Measurements from ENCODE around the gene CGNL1.

Gene CGNL1

DNA sequence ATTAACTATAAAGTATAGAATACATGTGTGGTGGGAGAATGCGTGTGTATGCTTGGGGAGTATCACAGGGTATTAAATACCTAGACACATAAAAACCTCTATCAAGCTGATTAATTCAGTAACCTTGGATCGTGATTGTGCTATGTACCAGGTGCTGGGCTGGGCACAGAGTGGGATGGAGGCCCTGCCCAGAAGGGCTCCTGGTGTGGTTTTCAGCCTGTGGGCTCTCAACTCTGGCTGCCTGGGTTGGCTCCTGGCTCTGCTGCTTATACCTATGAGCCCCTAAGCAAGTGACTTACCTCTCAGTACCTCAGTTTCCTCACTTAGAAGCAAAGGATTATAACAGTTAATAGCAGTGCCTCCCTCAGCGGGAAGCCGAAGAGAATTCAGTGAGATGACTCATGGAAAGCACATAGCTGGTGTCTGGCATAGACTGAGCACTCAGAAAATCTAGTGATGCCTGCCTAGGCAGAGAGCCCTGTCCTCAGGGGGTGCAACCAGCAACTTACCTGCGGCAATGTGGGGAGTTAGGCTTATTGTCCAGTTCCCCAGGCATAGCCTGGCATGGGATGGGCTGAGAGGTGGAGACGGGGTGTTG is 124.8 kb downstream of the CGNL1 start:
- no peak for DNase-seq

- no peak for DNase-seq
Observed at GRCh38 chr15:57502116-57502515, 125.8 kb downstream of the CGNL1 start.

- no peak for DNase-seq
Observed at GRCh38 chr15:57503051-57503702, 126.9 kb downstream of the CGNL1 start.

- no peak for DNase-seq
Observed at GRCh38 chr15:57503911-57504598, 127.8 kb downstream of the CGNL1 start.

- DNase-seq, result no peak
Observed at GRCh38 chr15:57504599-57504940, 128.3 kb downstream of the CGNL1 start.

DNA sequence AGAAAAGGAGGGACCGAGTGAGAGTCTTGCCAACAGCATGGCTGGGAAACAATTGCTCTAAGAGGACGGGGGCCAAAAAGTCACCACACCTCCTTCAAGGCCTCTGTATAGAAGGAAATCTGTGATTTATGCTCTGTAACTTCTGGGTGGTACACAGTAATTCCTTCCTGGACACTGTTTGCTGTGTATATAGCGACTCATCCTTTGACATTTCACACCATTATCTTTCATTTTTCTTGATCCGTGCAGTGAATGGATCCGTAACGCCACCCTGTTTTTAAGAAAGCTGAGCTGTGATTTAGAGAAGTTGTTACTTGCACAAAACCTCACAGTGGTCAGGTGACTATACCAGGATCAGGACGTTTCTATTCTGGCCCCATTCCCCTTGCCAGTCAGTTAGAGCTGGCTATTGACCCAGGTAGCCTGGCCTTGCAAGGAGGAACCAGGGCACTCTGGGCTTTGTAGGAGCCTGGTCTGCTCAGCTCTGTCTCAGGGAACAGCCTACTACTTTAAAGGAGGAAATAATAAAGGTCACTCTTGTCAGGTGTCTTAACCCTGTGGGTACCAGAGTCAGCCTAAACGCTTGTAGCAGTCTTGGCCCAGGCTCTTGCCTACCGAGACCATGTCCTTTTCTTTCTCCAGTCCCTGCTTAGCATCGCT is 128.9 kb downstream of the CGNL1 start:
- no peak for DNase-seq

DNA sequence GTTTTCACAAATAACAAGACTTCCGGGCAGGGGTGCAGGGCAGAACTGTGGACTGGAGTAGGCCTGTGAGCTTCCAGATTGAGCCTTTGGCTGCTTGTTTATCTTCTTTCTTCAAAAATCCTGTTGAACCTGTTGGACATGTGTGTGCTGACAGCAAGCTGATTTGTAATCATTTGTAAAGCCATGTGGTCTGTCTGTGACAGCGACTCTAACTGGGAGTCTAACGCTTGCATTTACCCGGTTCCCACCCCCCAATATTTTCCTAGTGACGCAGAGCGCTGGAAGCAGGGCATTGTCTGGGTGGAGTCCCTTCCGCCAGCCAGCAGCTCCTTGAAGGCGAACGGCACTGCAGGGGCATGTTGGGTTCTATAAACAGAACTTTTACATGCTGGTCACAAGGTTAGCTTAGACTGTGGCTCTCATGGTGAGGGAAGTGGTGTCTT is 129.7 kb downstream of the CGNL1 start:
- DNase-seq, result peak; percentile 90

DNA sequence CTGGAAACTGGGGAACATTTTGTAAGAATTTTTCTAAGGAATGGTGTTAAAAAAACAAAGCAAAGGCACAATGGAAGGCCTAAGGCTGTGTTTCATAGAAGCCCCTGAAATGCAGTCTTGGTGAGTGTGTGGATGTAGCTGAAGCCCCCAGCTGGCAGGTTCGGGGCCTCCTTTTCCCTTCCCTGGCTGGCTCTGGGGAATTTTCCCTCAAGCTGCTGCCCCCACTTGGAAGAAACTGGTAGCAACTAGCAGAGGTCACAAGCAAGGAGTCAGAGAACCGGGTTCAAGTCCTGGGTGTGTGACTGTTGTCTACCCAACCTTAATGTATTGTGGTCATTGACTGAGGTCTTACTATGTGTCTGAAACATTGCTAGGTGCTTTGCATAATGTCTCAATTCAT is 130.1 kb downstream of the CGNL1 start:
- no peak for DNase-seq

DNA sequence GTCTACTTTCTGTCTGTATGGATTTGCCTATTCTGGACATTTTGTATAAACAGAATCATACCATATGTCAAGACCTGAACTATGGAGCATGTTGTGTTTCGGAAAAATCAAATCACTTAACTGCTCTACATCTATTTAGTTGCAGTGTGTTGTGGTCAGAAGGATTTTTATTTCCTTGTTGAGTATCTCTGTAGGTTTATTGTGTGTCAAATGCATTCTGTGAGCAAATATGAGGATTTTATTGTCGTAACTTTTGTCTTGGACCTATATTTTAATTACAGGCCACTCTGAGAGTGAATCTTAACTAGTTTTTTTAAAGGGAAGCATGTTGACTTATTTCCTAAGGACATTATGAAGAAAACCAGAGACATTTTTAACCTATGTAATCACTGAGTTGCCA is 130.8 kb downstream of the CGNL1 start:
- no peak for DNase-seq

DNA sequence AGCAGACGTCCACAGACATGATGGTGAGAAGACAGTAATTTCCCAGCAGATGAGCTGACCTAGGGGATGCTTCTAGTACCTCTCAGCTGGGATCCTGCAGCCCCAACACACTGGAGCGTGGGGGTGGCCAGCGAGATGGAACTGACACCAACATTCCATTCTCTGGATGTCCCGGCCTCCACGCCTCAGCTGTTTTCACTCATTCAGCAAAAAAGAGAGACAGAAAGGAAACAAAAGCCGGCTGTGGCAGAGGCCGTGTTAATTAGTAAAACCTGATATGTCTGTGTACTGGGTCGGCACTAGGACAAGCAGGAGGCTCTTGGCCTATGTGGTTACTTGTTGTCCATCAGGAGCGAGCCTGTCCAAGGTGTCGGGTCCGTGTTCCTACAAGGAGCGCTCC is 132.8 kb downstream of the CGNL1 start:
- DNase-seq, result no peak

DNA sequence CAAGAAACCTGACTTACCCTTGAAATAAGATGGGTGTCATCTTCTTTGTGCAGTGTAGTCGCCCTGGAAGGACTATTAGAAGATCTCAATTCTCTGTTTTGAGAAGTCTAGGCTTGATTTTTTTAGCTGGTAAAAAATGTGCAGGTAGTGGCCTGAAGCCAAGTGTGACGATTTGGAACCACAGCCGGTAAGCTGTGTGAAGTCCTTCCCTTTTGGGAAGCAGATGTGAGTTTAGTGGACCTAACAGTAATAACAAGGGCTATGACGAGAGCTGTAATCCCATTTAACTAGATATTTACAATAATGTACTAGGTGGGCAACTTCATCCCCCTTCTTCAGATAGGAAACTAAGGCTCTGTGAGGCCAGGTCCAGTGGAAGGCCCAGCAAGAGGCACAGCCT is 133.7 kb downstream of the CGNL1 start:
- no peak for DNase-seq

DNA sequence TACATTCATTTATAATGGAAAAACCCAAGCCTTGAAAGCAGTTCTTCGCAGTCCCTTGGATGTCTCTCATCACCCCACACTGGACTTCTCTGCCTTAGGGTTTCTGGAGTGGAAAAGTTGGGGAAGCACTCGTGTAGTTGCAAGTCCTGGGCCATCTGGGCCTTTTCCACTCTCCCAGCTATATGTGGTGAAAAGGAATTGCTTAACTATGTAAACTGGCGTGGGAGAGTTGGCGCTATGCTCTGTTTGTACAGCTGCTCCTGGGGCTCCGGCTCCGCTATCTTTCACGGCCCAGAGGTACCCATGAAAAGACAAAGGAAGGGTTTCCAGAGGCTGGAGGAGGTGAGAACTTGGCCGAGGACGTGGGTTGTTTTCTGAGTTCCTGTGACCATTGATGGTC is 134.3 kb downstream of the CGNL1 start:
- DNase-seq, result peak; percentile 15

GRCh38 chr15:57516327-57517029 is 140.2 kb downstream of the CGNL1 start:
- DNase-seq, result no peak

- no peak for DNase-seq
Observed at GRCh38 chr15:57517030-57517671, 140.8 kb downstream of the CGNL1 start.

- no peak for DNase-seq
Observed at GRCh38 chr15:57518779-57519405, 142.6 kb downstream of the CGNL1 start.

DNA sequence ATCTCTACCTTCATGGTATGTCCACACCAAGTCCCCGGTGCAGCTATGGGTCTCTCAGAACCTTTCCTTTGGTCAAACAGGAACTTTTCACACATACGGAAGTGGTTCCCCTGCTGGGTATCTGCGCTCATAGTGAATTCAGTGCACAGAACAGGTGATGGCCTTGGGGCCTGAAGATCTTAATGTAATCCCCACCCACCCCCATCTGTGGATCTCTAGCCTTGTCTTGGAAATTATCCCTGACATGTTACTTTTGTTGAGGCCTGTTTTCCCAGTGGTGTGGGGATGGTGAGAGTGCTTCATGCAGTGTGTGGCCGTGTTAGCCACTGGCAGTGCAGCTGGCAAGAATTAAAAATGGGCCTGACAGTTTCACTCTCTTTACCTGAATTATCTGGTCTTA is 143.5 kb downstream of the CGNL1 start:
- DNase-seq, result no peak

DNA sequence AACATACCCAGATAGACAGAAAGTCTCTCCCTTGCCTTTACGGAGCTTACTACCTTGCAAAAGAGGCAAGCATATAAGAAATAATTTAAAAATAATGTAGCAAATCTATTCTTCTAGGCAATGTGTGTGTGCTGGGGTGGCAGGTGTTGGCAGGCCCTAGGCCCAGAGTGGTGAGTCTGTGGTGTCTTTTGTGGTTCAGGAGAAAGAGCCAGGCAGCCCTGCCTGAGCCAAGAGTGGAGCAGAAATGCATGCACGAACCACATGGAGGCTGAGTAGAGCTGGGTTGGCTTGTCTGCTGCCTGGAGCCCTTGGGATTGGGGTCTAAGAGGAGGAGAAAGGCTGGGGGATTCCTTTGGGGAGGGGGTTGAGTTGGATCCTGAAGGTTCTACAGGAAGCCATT is 145.2 kb downstream of the CGNL1 start:
- no peak for DNase-seq

DNA sequence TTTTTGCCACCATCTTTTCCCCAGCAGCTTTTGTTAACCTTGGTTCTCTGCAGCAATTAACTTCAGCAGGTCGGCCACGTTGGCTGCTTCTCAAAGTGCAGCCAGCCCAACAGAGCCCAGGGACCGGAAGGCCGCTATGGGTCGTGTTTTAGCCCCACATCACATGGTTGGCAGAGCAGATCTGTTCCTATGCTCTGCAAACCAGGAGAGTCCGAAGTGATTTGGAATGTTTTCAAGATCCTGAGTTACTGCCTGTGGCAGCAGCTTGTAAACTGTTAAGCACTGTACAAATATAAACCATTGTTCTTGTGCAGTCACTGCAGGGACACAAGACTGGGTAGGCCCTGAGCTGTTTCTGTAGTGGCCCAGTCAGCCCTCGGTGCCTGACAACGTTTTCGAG is 145.8 kb downstream of the CGNL1 start:
- DNase-seq, result no peak

- DNase-seq, result no peak
Observed at GRCh38 chr15:57525581-57525980, 149.3 kb downstream of the CGNL1 start.

GRCh38 chr15:57526076-57526475 is 149.8 kb downstream of the CGNL1 start:
- no peak for DNase-seq

DNA sequence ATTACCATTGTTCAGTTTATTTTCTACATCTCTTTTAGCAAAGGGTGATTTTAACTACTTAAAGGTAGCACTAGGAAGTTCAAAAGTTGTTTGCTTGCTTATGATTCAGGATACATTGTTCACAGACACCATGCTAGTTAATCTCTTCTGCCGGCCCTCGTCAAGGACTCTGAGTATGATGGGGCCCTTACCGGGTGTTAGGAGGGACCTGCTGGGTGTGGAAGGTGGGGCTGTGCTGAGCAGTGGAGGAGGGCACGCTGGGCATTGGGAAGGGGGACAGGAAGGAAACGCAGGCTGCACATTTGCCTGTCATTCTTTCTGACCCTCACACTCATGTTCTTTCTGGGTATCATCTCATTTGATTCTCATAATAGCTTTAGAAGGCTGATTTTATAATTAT is 150.3 kb downstream of the CGNL1 start:
- no peak for DNase-seq

- DNase-seq, result peak; percentile 69
Observed at GRCh38 chr15:57527382-57528091, 151.2 kb downstream of the CGNL1 start.
